Measurements from ENCODE around the gene GFPT1.

GFPT1 gene

GRCh38 chr2:69436596-69436937, 49.5 kb upstream of the GFPT1 start:
- ChIA-PET CTCF (interaction anchor here (0.6 to 2.1 kb wide), 8 partner anchors 15 to 248 kb away, joined by 3 to 14 read pairs (median 3); no protein-coding TSS in a partner anchor), POLR2A (interaction anchor here (0.6 to 1.9 kb wide), 7 partner anchors 46 to 1317 kb away, joined by 3 to 12 read pairs (median 3); partner anchors contain the start of genes AAK1, ANXA4 and GFPT1)
- Histone ChIP-seq H3K4me3 (ENCODE audit: low read depth, low read length) (peak overlapping the region; percentile 75), H3K4me1 (ENCODE audit: control insufficient read depth, insufficient read depth, low read length) (peaks cover 3% of the 10 kb centered on the region), H3K27ac (ENCODE audit: extremely low read depth, low read depth, low read length) (peak overlapping the region; percentile 86), H3K9me3 (ENCODE audit: control insufficient read depth, insufficient read depth, low read depth, low read length) (no peaks in the 10 kb centered on the region), H3K36me3 (ENCODE audit: control insufficient read depth in 2 of 2, insufficient read depth in 1 of 2, low read length in 2 of 2) (peaks cover under 1 to 3% of the 10 kb centered on the region in 2 experiments; a peak in 1 of 3 replicates)
- TF ChIP-seq ZBTB20 (tag by site-specific recombination; IDR thresholded peaks at IDR 0.05) (0 out of 2 replicates have a peak, but pooled peaks have one; percentile 11), ZNF10 (tag by site-specific recombination; IDR thresholded peaks at IDR 0.05) (no peak)

- H3K27ac ChIP-seq (ENCODE audit: extremely low read depth, low read depth, low read length): no peak overlapping the region
- H3K4me1 ChIP-seq (ENCODE audit: control insufficient read depth, insufficient read depth, low read length): peaks cover 3% of the 10 kb centered on the region
- POLR2A ChIA-PET: no interaction called here
- H3K36me3 ChIP-seq (ENCODE audit: control insufficient read depth in 2 of 2, insufficient read depth in 1 of 2, low read length in 2 of 2): peaks cover 16% of the 10 kb centered on the region in 2 experiments; a peak in 2 of 3 replicates
- H3K9me3 ChIP-seq (ENCODE audit: control insufficient read depth, insufficient read depth, low read depth, low read length): no peaks in the 10 kb centered on the region
- no peak overlapping the region for H3K4me3 ChIP-seq (ENCODE audit: low read depth, low read length)
- no peak for TF ChIP-seq ZNF350 (tag by site-specific recombination; IDR thresholded peaks at IDR 0.05)
- peak; percentile 70 for TF ChIP-seq ZBTB8A (tag by site-specific recombination; IDR thresholded peaks at IDR 0.05)
- TF ChIP-seq ZNF561 (tag by site-specific recombination; IDR thresholded peaks at IDR 0.05; ENCODE audit: borderline replicate concordance): no peak
- TF ChIP-seq ZNF23 (tag by site-specific recombination; IDR thresholded peaks at IDR 0.05; ENCODE audit: borderline replicate concordance): no peak
- TF ChIP-seq ZNF148 (tag by site-specific recombination; IDR thresholded peaks at IDR 0.05; ENCODE audit: borderline replicate concordance): no peak
- TF ChIP-seq KLF16 (tag by site-specific recombination; IDR thresholded peaks at IDR 0.05): no peak
- no peak for TF ChIP-seq ZBTB1 (tag by site-specific recombination; IDR thresholded peaks at IDR 0.05)
- TF ChIP-seq ZBTB10 (tag by site-specific recombination; IDR thresholded peaks at IDR 0.05): no peak
- TF ChIP-seq ZNF169 (tag by site-specific recombination; IDR thresholded peaks at IDR 0.05): no peak
- CTCF ChIA-PET: no interaction called here
These were observed 47.7 kb upstream of the GFPT1 start for GRCh38 chr2:69434753-69435152.

GRCh38 chr2:69429491-69430183, 42.6 kb upstream of the GFPT1 start:
- H3K27ac ChIP-seq (ENCODE audit: extremely low read depth, low read depth, low read length): no peak overlapping the region
- no peaks in the 10 kb centered on the region for H3K4me1 ChIP-seq (ENCODE audit: control insufficient read depth, insufficient read depth, low read length)
- H3K4me3 ChIP-seq (ENCODE audit: low read depth, low read length): no peak overlapping the region
- no peaks in the 10 kb centered on the region for H3K9me3 ChIP-seq (ENCODE audit: control insufficient read depth, insufficient read depth, low read depth, low read length)
- peaks cover 43 to 49% of the 10 kb centered on the region in 2 experiments for H3K36me3 ChIP-seq (ENCODE audit: control insufficient read depth in 2 of 2, insufficient read depth in 1 of 2, low read length in 2 of 2)
- ChIA-PET POLR2A (interaction anchor here (0.6 kb wide), 1 partner anchor 1222 kb away, joined by 3 read pairs; no protein-coding TSS in a partner anchor), CTCF (interaction anchor here (0.7 to 1.4 kb wide), 2 partner anchors 8 to 9 kb away, joined by 4 read pairs; no protein-coding TSS in a partner anchor)
- TF ChIP-seq ATF2 (tag by site-specific recombination; IDR thresholded peaks at IDR 0.05; ENCODE audit: low read depth): peak; percentile 66; the same call in 1 of the 2 replicates
- TF ChIP-seq ZFP37 (tag by site-specific recombination; IDR thresholded peaks at IDR 0.05): no peak
- TF ChIP-seq PRDM6 (tag by site-specific recombination; IDR thresholded peaks at IDR 0.05): peak; percentile 28; the same call in 1 of the 2 replicates
- TF ChIP-seq ZSCAN16 (tag by site-specific recombination; IDR thresholded peaks at IDR 0.05): no peak

Data from HEK293 (cell line).